Measurements from ENCODE around the gene UNC13B.

Gene UNC13B

GRCh38 chr9:35311891-35312639, 150.3 kb downstream of the UNC13B start:
- TF ChIP-seq CTCF (IDR thresholded peaks at IDR 0.05; ENCODE audit: low read depth, low read length, missing control alignments): no peak
- DNase-seq (ENCODE audit: low read depth): no peak
- no peak overlapping the region for H3K4me3 ChIP-seq (ENCODE audit: low read depth, low read length)
- in situ Hi-C loops (cut with HindIII; ENCODE audit: low sequenced_read_pairs): no loop called here

GRCh38 chr9:35313460-35313859, 151.7 kb downstream of the UNC13B start:
- in situ Hi-C loops (cut with HindIII; ENCODE audit: low sequenced_read_pairs): no loop called here
- no peak for TF ChIP-seq CTCF (IDR thresholded peaks at IDR 0.05; ENCODE audit: low read depth, low read length, missing control alignments)
- no peak for DNase-seq (ENCODE audit: low read depth)

GRCh38 chr9:35313916-35314315, 152.1 kb downstream of the UNC13B start:
- DNase-seq (ENCODE audit: low read depth): peak; percentile 31
- in situ Hi-C loops (cut with HindIII; ENCODE audit: low sequenced_read_pairs): no loop called here
- no peak overlapping the region for H3K4me3 ChIP-seq (ENCODE audit: low read depth, low read length)
- TF ChIP-seq CTCF (IDR thresholded peaks at IDR 0.05; ENCODE audit: low read depth, low read length, missing control alignments): no peak

More at GRCh38 chr9:35313460-35313859, 151.7 kb downstream of the UNC13B start:
- H3K4me3 ChIP-seq (ENCODE audit: low read depth, low read length): no peak overlapping the region

- in situ Hi-C loops (cut with HindIII; ENCODE audit: low sequenced_read_pairs): no loop called here
- no peak for TF ChIP-seq CTCF (IDR thresholded peaks at IDR 0.05; ENCODE audit: low read depth, low read length, missing control alignments)
- no peak overlapping the region for H3K4me3 ChIP-seq (ENCODE audit: low read depth, low read length)
- DNase-seq (ENCODE audit: low read depth): no peak
Measured at GRCh38 chr9:35318741-35319140, 156.9 kb downstream of the UNC13B start.

GRCh38 chr9:35322075-35322885, 160.5 kb downstream of the UNC13B start:
- H3K4me3 ChIP-seq (ENCODE audit: low read depth, low read length): no peak overlapping the region
- no peak for DNase-seq (ENCODE audit: low read depth)
- TF ChIP-seq CTCF (IDR thresholded peaks at IDR 0.05; ENCODE audit: low read depth, low read length, missing control alignments): no peak
- in situ Hi-C loops (cut with HindIII; ENCODE audit: low sequenced_read_pairs): no loop called here

- TF ChIP-seq CTCF (IDR thresholded peaks at IDR 0.05; ENCODE audit: low read depth, low read length, missing control alignments): no peak
- in situ Hi-C loops (cut with HindIII; ENCODE audit: low sequenced_read_pairs): no loop called here
- no peak for DNase-seq (ENCODE audit: low read depth)
- H3K4me3 ChIP-seq (ENCODE audit: low read depth, low read length): no peak overlapping the region
Measured at GRCh38 chr9:35324966-35325365, 163.2 kb downstream of the UNC13B start.

Measured in astrocyte of the cerebellum (primary cell).